Panc1 (cell line): ENCODE results near the gene SP100. TPM values are rescaled to one million over a fixed set of nuclear protein-coding genes. Genes with fewer than 3 reads are reported as not detected.
A peak's percentile ranks its signal among the peaks of the same experiment; 100 is the strongest.

Source experiments
- ATAC-seq: fragments of 200-7000 bp; cut with Tn5 transposase; 2 replicates; pipeline ENCODE4 v1.9.1; 2020; ENCODE audit warnings: mild to moderate bottlenecking, moderate library complexity
- BruUV-seq: library from RNA; stranded (reverse); fragments of 400-500 nt; replicated peaks from 2 replicates; lab custom pipeline; 2021; lab: Mats Ljungman, UMichigan
- CTCF ChIA-PET: fragments of 300-600 bp; sonication (Branson Sonifier 250); formaldehyde crosslinking; loops from one replicate; lab custom pipeline; 2022; ENCODE audit warnings: antibody characterized with exemption; lab: Charles Lee
- POLR2A ChIA-PET: fragments of 300-600 bp; sonication (Branson Sonifier 250); formaldehyde crosslinking; loops from one replicate; lab custom pipeline; 2022; ENCODE audit warnings: antibody characterized with exemption; lab: Charles Lee
- DNase-seq: peaks from one replicate; pipeline ENCODE4 v3.0.0-alpha.2; 2010; ENCODE audit warnings: low read depth, low spot score
- H3K27ac ChIP-seq: 2 replicates; pipeline ENCODE4 v1.5.1; 2011; ENCODE audit warnings: mild to moderate bottlenecking, low read length, inconsistent platforms
- H3K27me3 ChIP-seq: fragments of 200-500 bp; sonication (Bioruptor generic); 2 replicates; pipeline ENCODE4 v1.6.0; 2014; ENCODE audit warnings: low read length, inconsistent platforms; ENCODE audit not compliant: control insufficient read depth, insufficient read depth
- H3K36me3 ChIP-seq: fragments of 200-500 bp; sonication (Bioruptor generic); 2 replicates; pipeline ENCODE4 v1.5.1; 2014; ENCODE audit warnings: inconsistent platforms, mild to moderate bottlenecking, low read length, moderate library complexity; ENCODE audit not compliant: control insufficient read depth, insufficient read depth
- H3K4me1 ChIP-seq: 2 replicates; pipeline ENCODE4 v1.5.1; 2011; ENCODE audit warnings: inconsistent platforms, mild to moderate bottlenecking, low read length, moderate library complexity; ENCODE audit not compliant: control insufficient read depth, insufficient read depth
- H3K4me3 ChIP-seq, 2 experiments: 2 replicates each; pipeline ENCODE4 v1.5.1; 2011 to 2012; ENCODE audit warnings: low read depth in 2 of 2, low read length in 2 of 2, mild to moderate bottlenecking in 2 of 2, inconsistent platforms in 1 of 2, moderate library complexity in 1 of 2
- H3K9me3 ChIP-seq: fragments of 200-500 bp; sonication (Bioruptor generic); 2 replicates; pipeline ENCODE4 v1.5.1; 2014; ENCODE audit warnings: low read depth, mild to moderate bottlenecking, inconsistent platforms, low read length, moderate library complexity; ENCODE audit not compliant: control insufficient read depth, insufficient read depth
- POLR2AphosphoS5 ChIP-seq: IDR thresholded peaks from 2 replicates; pipeline ENCODE4 v1.6.1; 2012; ENCODE audit warnings: mild to moderate bottlenecking, low read depth, low read length, moderate library complexity
- SIN3A ChIP-seq: IDR thresholded peaks from 2 replicates; pipeline ENCODE4 v1.6.1; 2012; ENCODE audit warnings: low read depth, mild to moderate bottlenecking, low read length, moderate library complexity, borderline replicate concordance; ENCODE audit not compliant: insufficient read depth
- TCF7L2 ChIP-seq: IDR thresholded peaks from 2 replicates; pipeline ENCODE4 v1.6.1; 2011; ENCODE audit warnings: mild to moderate bottlenecking, low read depth, low read length, inconsistent platforms
- in situ Hi-C: cut with HindIII; loops from 2 replicates; pipeline ENCODE4 v1.10.0; 2016; ENCODE audit warnings: low sequenced_read_pairs, low pct_unique_long_range_greater_than_20kb
- intact Hi-C: fragments of 100-400 bp; cut with micrococcal nuclease; formaldehyde crosslinking; loops from one replicate; pipeline ENCODE4 v1.10.0; 2022; ENCODE audit not compliant: unreplicated experiment
- total RNA-seq: library from RNA; stranded (reverse); gene quantifications from one replicate; pipeline ENCODE4 v1.2.1, GENCODE V29; 2021; ENCODE audit not compliant: unreplicated experiment
- TF ChIP-seq, protein P1 (sequence below): fragments of 450-650 bp; IDR thresholded peaks from 2 replicates; pipeline ENCODE4 v1.5.1; 2017; ENCODE audit warnings: mild to moderate bottlenecking
- TF ChIP-seq, protein P2 (sequence below), 2 experiments: IDR thresholded peaks; 2 replicates each; pipeline ENCODE4 v1.6.1; 2011 to 2012; ENCODE audit warnings: low read depth in 2 of 2, control low read depth in 1 of 2, low read length in 1 of 2, mild to moderate bottlenecking in 1 of 2, moderate library complexity in 1 of 2; ENCODE audit not compliant: insufficient read depth in 1 of 2

SP100 gene
- total RNA-seq, 1 experiment from 2014 or later = 27.2 TPM

DNA sequence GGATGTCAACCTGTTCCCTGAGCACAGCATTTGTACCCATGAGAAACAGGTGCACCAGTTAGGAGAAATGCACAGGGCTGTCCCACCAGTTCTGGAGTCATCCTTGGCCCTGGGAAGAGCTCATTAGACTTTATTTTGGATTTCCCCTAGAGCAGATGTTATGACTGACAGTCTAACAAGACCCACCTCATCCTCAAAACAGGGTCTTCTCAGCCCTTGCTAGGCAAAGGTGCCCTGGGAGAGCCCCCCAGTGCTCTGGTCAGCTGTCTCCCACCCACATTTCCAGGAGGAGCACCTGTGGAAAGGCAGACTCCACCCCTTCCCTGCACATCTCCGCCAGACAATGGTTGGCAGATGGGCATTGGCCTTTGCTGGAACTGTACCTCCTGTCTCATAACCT is 5.7 kb upstream of the SP100 start:
- ATAC-seq (no peak), DNase-seq (no peak)
- H3K36me3 ChIP-seq = no peaks in the 10 kb centered on the region
- H3K4me3 ChIP-seq = no peak overlapping the region
- CTCF ChIA-PET = no interaction called here
- in situ Hi-C loops = no loop called here
- POLR2A ChIA-PET = no interaction called here
- intact Hi-C loops = no loop called here
- TF ChIP-seq TCF7L2 = no peak
- no peak for TF ChIP-seq SIN3A
- no peak for TF ChIP-seq POLR2AphosphoS5
- TF ChIP-seq, protein P1, sequence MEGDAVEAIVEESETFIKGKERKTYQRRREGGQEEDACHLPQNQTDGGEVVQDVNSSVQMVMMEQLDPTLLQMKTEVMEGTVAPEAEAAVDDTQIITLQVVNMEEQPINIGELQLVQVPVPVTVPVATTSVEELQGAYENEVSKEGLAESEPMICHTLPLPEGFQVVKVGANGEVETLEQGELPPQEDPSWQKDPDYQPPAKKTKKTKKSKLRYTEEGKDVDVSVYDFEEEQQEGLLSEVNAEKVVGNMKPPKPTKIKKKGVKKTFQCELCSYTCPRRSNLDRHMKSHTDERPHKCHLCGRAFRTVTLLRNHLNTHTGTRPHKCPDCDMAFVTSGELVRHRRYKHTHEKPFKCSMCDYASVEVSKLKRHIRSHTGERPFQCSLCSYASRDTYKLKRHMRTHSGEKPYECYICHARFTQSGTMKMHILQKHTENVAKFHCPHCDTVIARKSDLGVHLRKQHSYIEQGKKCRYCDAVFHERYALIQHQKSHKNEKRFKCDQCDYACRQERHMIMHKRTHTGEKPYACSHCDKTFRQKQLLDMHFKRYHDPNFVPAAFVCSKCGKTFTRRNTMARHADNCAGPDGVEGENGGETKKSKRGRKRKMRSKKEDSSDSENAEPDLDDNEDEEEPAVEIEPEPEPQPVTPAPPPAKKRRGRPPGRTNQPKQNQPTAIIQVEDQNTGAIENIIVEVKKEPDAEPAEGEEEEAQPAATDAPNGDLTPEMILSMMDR = no peak
- TF ChIP-seq, protein P2, sequence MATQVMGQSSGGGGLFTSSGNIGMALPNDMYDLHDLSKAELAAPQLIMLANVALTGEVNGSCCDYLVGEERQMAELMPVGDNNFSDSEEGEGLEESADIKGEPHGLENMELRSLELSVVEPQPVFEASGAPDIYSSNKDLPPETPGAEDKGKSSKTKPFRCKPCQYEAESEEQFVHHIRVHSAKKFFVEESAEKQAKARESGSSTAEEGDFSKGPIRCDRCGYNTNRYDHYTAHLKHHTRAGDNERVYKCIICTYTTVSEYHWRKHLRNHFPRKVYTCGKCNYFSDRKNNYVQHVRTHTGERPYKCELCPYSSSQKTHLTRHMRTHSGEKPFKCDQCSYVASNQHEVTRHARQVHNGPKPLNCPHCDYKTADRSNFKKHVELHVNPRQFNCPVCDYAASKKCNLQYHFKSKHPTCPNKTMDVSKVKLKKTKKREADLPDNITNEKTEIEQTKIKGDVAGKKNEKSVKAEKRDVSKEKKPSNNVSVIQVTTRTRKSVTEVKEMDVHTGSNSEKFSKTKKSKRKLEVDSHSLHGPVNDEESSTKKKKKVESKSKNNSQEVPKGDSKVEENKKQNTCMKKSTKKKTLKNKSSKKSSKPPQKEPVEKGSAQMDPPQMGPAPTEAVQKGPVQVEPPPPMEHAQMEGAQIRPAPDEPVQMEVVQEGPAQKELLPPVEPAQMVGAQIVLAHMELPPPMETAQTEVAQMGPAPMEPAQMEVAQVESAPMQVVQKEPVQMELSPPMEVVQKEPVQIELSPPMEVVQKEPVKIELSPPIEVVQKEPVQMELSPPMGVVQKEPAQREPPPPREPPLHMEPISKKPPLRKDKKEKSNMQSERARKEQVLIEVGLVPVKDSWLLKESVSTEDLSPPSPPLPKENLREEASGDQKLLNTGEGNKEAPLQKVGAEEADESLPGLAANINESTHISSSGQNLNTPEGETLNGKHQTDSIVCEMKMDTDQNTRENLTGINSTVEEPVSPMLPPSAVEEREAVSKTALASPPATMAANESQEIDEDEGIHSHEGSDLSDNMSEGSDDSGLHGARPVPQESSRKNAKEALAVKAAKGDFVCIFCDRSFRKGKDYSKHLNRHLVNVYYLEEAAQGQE (IDR thresholded peaks at IDR 0.05; ENCODE audit: insufficient read depth in 1 of 2, low read depth in 2 of 2, low read length in 1 of 2) = no peak
- no peaks in the 10 kb centered on the region for H3K27me3 ChIP-seq
- no peak overlapping the region for H3K27ac ChIP-seq
- H3K9me3 ChIP-seq = no peaks in the 10 kb centered on the region
- no peaks in the 10 kb centered on the region for H3K4me1 ChIP-seq
- BruUV-seq = no TSS peak

DNA sequence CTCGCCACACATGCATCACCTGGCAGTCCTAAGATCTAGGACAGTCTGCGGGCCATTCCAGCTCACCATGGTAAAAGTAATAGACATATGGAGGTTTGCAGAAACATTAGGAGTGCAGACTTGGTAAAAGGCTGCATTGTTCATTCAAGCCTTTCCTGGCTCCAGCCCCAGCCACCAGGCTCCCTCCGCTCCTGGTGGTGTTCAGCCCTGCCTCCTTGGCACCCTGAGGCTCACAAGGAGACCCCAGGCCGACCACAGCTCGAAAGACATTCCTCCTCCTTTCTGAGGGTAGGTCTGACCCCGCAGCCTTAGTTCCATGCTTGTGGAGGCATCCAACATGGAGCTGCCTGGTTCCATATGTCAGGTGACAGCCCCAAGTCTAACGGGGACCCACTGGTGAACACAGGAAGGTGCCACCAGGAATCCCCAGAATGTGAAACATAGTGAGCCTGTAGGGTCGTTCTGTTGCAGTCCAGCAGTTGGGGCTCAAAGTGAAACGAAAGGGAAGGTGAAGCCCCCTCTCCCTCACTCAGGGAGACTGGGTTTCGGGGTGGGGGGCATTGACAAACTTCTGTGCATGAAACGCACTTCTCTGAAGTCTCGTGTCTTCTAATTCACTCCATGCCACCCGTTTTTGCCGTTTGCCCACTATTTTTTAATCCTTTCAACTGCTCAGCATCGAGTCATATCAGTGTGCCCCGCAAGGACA is 5.0 kb upstream of the SP100 start:
- ATAC-seq (no peak), DNase-seq (no peak)
- no TSS peak for BruUV-seq
- H3K4me1 ChIP-seq = peaks cover 3% of the 10 kb centered on the region; the same call in 1 of the 2 replicates
- ChIA-PET POLR2A (no interaction called here), CTCF (no interaction called here)
- peak overlapping the region; percentile 69 for H3K27ac ChIP-seq
- peak overlapping the region; percentile 63 to 86 for H3K4me3 ChIP-seq
- no peaks in the 10 kb centered on the region for H3K27me3 ChIP-seq
- H3K9me3 ChIP-seq = no peaks in the 10 kb centered on the region
- in situ Hi-C loops (no loop called here), intact Hi-C loops (no loop called here)
- no peaks in the 10 kb centered on the region for H3K36me3 ChIP-seq
- TF ChIP-seq TCF7L2 (no peak), POLR2AphosphoS5 (no peak), SIN3A (no peak)
- TF ChIP-seq, protein P1 = no peak
- TF ChIP-seq, protein P2 (IDR thresholded peaks at IDR 0.05; ENCODE audit: insufficient read depth in 1 of 2, low read depth in 2 of 2, low read length in 1 of 2) = no peak
